H1 (cell line): ENCODE data around the gene WASL.

ENCODE experiments used
- BCL11A ChIP-seq, 2 experiments: IDR thresholded peaks; one replicate each; pipeline ENCODE4 v1.6.1; 2011; ENCODE audit warnings: low read depth in 2 of 2, low read length in 2 of 2, mild to moderate bottlenecking in 2 of 2
- BRCA1 ChIP-seq: IDR thresholded peaks from 2 replicates; pipeline ENCODE4 v1.6.1; 2012; ENCODE audit warnings: low read depth, low read length, improper control_type of control experiment
- EGR1 ChIP-seq: IDR thresholded peaks from 2 replicates; pipeline ENCODE4 v1.6.1; 2011; ENCODE audit warnings: low read depth, low read length, borderline replicate concordance
- EZH2 ChIP-seq: fragments of 200-600 bp; sonication (generic); IDR thresholded peaks from 2 replicates; pipeline ENCODE4 v1.7.1; 2012; ENCODE audit warnings: low read depth, mild to moderate bottlenecking, moderate library complexity, low read length, inconsistent platforms; ENCODE audit not compliant: severe bottlenecking
- JUN ChIP-seq: IDR thresholded peaks from 2 replicates; pipeline ENCODE4 v1.6.1; 2011; ENCODE audit warnings: low read depth, mild to moderate bottlenecking, improper control_type of control experiment, low read length
- JUND ChIP-seq: IDR thresholded peaks from 2 replicates; pipeline ENCODE4 v1.6.1; 2011; ENCODE audit warnings: mild to moderate bottlenecking, improper control_type of control experiment, low read length
- MAFK ChIP-seq: IDR thresholded peaks from 2 replicates; pipeline ENCODE4 v1.6.1; 2012; ENCODE audit warnings: low read depth, mild to moderate bottlenecking, improper control_type of control experiment, low read length
- NRF1 ChIP-seq: IDR thresholded peaks from 2 replicates; pipeline ENCODE4 v1.6.1; 2011; ENCODE audit warnings: mild to moderate bottlenecking, low read depth, low read length, improper control_type of control experiment
- PHF8 ChIP-seq: fragments of 200-600 bp; sonication (generic); conservative IDR thresholded peaks from 2 replicates; pipeline ENCODE4 v1.7.1; 2012; ENCODE audit warnings: low read depth, mild to moderate bottlenecking, inconsistent platforms, low read length, moderate library complexity
- POLR2A ChIP-seq, 2 experiments: IDR thresholded peaks; 1 replicate in 1 of 2; 2 replicates in 1 of 2; pipeline ENCODE4 v1.6.1; 2011; ENCODE audit warnings: low read depth in 2 of 2, low read length in 2 of 2, mild to moderate bottlenecking in 2 of 2; ENCODE audit errors: control extremely low read depth in 1 of 2
- POLR2AphosphoS5 ChIP-seq: IDR thresholded peaks from 2 replicates; pipeline ENCODE4 v1.6.1; 2011; ENCODE audit warnings: low read depth, low read length
- SP1 ChIP-seq: IDR thresholded peaks from 2 replicates; pipeline ENCODE4 v1.6.1; 2011; ENCODE audit warnings: low read depth, low read length
- TBP ChIP-seq: IDR thresholded peaks from 2 replicates; pipeline ENCODE4 v1.6.1; 2011; ENCODE audit warnings: low read depth, low read length, improper control_type of control experiment
- TF ChIP-seq, protein P1 (sequence below), 3 experiments: IDR thresholded peaks; 1 replicate in 2 of 3; 2 replicates in 1 of 3; pipeline versions ENCODE4 v1.5.1 to v1.6.1; 2011; ENCODE audit warnings: low read length in 3 of 3, mild to moderate bottlenecking in 3 of 3, inconsistent platforms in 2 of 3, low read depth in 1 of 3, moderate library complexity in 1 of 3; ENCODE audit not compliant: insufficient read depth in 1 of 3; ENCODE audit errors: control extremely low read depth in 1 of 3

DNA sequence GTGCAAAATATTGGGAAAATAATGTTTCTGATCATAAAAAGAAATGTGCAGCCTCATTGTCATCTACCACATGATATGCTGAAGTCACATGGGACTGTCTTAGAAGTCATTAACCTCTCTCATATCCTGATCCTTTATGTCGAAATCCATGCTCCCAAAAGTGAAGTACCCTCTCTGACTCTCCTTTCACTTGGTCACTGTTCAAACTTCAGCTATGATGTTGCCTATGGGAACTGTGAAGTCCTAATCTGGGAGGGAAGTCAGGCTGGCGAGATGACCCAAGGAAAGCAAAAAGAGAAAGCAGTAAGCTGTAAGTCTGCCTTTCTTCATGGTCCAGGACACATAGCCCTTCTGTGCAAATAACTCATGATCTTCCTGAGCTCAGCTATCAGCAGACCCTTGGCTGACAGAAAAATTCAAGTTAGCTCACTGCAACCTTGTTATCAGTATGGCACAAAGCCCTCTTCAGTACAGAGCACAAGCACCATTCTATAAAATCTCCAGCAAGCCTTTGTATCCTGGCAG lies 29.5 kb downstream of the WASL start:
- TF ChIP-seq, protein P1, sequence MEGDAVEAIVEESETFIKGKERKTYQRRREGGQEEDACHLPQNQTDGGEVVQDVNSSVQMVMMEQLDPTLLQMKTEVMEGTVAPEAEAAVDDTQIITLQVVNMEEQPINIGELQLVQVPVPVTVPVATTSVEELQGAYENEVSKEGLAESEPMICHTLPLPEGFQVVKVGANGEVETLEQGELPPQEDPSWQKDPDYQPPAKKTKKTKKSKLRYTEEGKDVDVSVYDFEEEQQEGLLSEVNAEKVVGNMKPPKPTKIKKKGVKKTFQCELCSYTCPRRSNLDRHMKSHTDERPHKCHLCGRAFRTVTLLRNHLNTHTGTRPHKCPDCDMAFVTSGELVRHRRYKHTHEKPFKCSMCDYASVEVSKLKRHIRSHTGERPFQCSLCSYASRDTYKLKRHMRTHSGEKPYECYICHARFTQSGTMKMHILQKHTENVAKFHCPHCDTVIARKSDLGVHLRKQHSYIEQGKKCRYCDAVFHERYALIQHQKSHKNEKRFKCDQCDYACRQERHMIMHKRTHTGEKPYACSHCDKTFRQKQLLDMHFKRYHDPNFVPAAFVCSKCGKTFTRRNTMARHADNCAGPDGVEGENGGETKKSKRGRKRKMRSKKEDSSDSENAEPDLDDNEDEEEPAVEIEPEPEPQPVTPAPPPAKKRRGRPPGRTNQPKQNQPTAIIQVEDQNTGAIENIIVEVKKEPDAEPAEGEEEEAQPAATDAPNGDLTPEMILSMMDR (IDR thresholded peaks at IDR 0.05; ENCODE audit: control extremely low read depth in 1 of 3, insufficient read depth in 1 of 3, low read depth in 1 of 3, low read length in 3 of 3): no peak
- TF ChIP-seq SP1 (no peak), BCL11A (IDR thresholded peaks at IDR 0.05; ENCODE audit: low read depth in 2 of 2, low read length in 2 of 2) (no peak), MAFK (no peak), EZH2 (no peak), PHF8 (no peak), EGR1 (no peak), POLR2A (IDR thresholded peaks at IDR 0.05; ENCODE audit: control extremely low read depth in 1 of 2, low read depth in 2 of 2, low read length in 2 of 2) (no peak), BRCA1 (no peak), TBP (no peak), JUN (no peak), POLR2AphosphoS5 (no peak), NRF1 (no peak), JUND (no peak)
